ENCODE data around the gene ZNF276. TPM values are rescaled to one million over a fixed set of nuclear protein-coding genes. Genes with fewer than 3 reads are reported as not detected.

The ZNF276 gene
- polyA plus RNA-seq, 6 donors from 2014 or later: 0.22 to 32.6 (median 8.3) TPM

DNA sequence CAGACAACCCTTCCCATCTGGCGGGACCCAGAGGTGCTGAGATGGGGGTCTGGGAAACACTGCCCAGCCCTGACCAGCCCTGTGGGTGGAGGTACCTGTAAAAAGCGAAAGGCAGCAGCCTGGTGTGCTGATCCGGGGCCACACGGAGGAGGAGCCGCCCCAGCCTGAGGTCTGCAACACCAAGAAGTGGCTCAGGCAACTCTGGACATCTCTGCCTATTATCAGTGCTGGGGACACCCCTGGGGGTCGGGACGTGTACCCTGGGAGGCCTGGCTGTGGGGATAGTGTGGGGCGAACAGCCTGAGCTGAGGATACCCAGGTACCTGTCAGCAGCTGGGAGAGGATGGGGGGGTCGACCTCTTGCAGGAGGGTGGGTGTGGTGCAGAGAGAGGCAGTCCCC lies 18.0 kb downstream of the ZNF276 start:
- no peak for ATAC-seq (ENCODE audit: low read depth in 2 of 2)
- DNase-seq: no peak
- no peak overlapping the region for H3K4me3 Mint-ChIP-seq
- H3K27ac Mint-ChIP-seq: peak overlapping the region in 1 of 6 donors; percentile 84
- no peaks in the 10 kb centered on the region for H3K9me3 Mint-ChIP-seq
- no peaks in the 10 kb centered on the region for H3K36me3 Mint-ChIP-seq
- no peaks in the 10 kb centered on the region for H3K27me3 Mint-ChIP-seq
- H3K4me1 Mint-ChIP-seq: peaks cover 0 to 19% (median 10%) of the 10 kb centered on the region in 3 donors

DNA sequence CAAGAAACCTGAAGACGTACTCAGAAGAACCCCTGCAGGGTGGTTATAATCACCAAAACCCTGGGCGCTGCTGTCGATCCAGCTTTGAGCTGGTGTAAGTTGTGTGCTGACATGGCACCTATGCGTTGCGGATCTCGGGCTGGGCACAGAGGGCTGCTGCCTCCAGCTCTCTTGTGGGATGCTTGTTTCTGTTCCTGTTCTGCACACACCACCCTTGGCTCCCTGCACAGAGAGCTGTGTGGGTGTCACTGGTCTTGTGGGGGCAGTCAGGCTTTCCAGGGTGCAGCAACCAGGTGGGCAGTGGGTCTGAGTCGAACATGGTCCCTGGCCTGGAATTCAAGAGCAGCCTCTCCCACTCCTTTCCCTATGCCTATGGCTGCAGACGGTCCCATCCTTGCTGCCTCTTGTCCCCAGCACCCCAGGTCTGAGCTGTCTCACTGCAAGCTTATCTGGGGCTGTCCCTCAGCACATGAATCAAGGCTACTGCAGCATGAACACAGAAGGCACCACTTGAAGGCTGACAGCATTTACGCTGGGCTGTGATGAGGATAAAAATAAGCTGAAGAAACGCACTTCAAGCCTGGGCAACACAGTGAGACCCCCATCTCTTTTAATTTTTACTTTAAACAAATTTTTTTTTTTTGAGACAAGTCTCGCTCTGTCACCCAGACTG lies 20.1 kb downstream of the ZNF276 start:
- Mint-ChIP-seq H3K4me1 (peaks cover 0 to 18% (median 10%) of the 10 kb centered on the region in 3 donors), H3K27me3 (no peaks in the 10 kb centered on the region), H3K36me3 (no peaks in the 10 kb centered on the region), H3K4me3 (no peak overlapping the region), H3K9me3 (no peaks in the 10 kb centered on the region), H3K27ac (peak overlapping the region in 3 of 6 donors; percentile 8 to 39 (median 26))
- ATAC-seq (ENCODE audit: low read depth in 2 of 2) (peak in 1 of 2 donors; percentile 35), DNase-seq (no peak)

DNA sequence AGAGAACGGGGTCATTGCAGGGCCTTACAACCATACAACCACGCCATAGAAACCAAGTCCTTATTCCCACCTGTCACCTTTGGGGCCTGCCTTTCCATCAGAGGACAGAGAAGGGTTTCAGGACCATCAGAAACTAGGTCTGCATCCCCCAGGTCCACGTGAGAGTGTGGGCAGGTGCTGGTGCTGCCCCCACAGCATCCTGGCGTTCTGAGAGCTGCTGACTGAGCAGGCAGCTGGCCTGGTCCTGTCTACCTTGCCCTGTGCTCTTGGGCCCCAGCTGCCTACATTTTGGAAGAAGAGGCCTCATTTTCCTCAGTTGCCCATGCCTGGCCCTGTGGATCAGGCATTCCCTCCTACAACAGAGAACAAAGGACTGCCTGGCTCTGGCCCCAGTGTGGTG lies 21.6 kb downstream of the ZNF276 start:
- ATAC-seq (ENCODE audit: low read depth in 2 of 2): no peak
- H3K4me3 Mint-ChIP-seq: no peak overlapping the region
- H3K9me3 Mint-ChIP-seq: no peaks in the 10 kb centered on the region

DNA sequence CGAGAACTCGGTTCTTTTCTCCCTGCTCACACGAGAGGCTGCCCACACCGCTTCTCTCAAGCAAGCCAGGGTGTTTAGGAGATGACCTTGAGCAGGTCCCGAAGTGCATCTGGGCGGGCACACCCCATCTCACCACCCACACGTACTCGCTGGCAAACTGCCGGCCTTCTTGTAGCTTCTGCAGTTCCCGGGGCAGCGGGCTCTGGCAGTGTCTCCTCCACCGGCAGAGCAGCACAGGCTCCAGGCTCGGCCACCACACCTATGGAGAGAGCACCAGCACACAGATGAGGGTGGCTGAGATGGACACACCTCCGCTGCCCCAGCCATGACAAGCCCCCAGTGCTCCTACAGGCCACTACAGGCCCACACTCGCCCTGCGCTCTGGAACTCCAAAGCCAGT lies 23.5 kb downstream of the ZNF276 start:
- Mint-ChIP-seq H3K4me1 (peaks cover 3 to 11% (median 10%) of the 10 kb centered on the region in 3 donors), H3K27ac (peak overlapping the region in 1 of 6 donors; percentile 69), H3K4me3 (no peak overlapping the region), H3K36me3 (no peaks in the 10 kb centered on the region), H3K9me3 (no peaks in the 10 kb centered on the region), H3K27me3 (no peaks in the 10 kb centered on the region)
- DNase-seq: no peak
- no peak for ATAC-seq (ENCODE audit: low read depth in 2 of 2)

More for the DNA sequence above, 21.6 kb downstream of the ZNF276 start:
- peaks cover 0 to 5% (median 5%) of the 10 kb centered on the region in 3 donors for H3K4me1 Mint-ChIP-seq
- DNase-seq: no peak
- H3K36me3 Mint-ChIP-seq: no peaks in the 10 kb centered on the region
- H3K27me3 Mint-ChIP-seq: no peaks in the 10 kb centered on the region
- peak overlapping the region in 3 of 6 donors; percentile 34 to 82 (median 60) for H3K27ac Mint-ChIP-seq

- Mint-ChIP-seq H3K9me3 (no peaks in the 10 kb centered on the region), H3K36me3 (no peaks in the 10 kb centered on the region), H3K27ac (peak overlapping the region in 1 of 6 donors; percentile 26), H3K27me3 (no peaks in the 10 kb centered on the region), H3K4me3 (no peak overlapping the region), H3K4me1 (peaks cover 5 to 13% (median 9%) of the 10 kb centered on the region in 3 donors)
- DNase-seq: no peak
- ATAC-seq (ENCODE audit: low read depth in 2 of 2): no peak
These were observed 24.7 kb downstream of the ZNF276 start for GRCh38 chr16:89746043-89746442.

DNA sequence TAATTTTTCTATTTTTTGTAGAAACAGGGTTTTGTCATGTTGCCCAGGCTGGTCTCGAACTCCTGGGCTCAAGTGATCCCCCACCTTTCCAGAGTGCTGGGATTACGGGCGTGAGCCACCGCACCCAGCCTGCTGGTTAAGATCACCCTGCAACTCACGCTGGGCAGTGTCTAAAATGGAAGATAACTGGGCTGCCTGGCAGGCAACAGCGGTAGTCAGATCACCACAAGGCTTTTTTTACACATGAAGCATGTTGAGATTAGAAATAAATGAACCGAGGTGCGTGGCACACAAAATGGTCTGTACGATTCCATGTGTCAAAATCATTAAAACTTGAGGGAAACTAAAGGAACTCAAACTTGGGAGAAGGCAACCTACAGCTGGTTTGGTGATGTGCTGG lies 26.7 kb downstream of the ZNF276 start:
- DNase-seq (no peak), ATAC-seq (ENCODE audit: low read depth in 2 of 2) (no peak)
- no peaks in the 10 kb centered on the region for H3K27me3 Mint-ChIP-seq
- peak overlapping the region in 2 of 6 donors; percentile 11 to 29 for H3K27ac Mint-ChIP-seq
- no peaks in the 10 kb centered on the region for H3K9me3 Mint-ChIP-seq
- H3K4me3 Mint-ChIP-seq: no peak overlapping the region
- no peaks in the 10 kb centered on the region for H3K36me3 Mint-ChIP-seq
- peaks cover 5 to 12% (median 12%) of the 10 kb centered on the region in 3 donors for H3K4me1 Mint-ChIP-seq

DNA sequence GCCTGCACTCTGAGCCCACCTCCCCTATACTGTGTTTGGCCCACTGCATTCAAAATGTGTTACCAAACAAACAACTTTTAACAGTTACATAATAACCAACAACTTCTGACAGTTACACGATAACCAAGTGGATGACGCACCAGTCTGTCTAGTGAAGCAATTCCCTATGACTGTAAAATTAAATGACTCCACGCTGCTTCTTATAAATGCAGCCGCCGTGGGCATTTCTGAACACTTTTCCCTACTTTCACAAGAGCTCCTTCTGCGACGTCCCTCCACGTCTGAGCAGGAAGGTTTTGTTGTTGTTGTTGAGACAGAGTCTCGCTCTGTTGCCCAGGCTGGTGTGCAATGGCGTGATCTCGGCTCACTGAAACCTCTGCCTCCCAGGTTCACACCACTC lies 27.6 kb downstream of the ZNF276 start:
- DNase-seq: no peak
- no peaks in the 10 kb centered on the region for H3K36me3 Mint-ChIP-seq

DNA sequence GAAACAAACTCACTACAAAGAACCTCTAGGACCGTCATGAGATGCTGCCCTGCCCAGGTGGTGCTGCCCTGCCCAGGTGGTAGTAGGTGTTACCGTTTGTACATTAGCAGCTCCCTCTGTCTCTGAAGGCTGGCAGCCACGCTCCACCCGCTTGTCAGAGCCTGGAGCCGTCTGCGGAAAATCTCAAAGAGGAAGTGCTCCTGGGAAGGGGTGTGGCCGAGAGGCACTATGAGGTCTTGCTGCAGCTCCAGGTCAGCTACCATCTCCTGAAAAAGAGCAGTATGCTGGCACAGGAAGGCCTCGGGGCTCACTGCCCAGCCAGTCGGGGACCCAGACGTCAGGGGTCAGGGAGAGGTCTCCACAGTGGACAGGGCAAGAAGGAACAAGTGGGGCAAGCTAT lies 28.3 kb downstream of the ZNF276 start:
- Mint-ChIP-seq H3K9me3 (no peaks in the 10 kb centered on the region), H3K4me1 (peaks cover 10 to 21% (median 12%) of the 10 kb centered on the region in 3 donors), H3K36me3 (peaks cover 0 to 2% of the 10 kb centered on the region in 2 donors), H3K27me3 (no peaks in the 10 kb centered on the region), H3K27ac (peak overlapping the region in 2 of 6 donors; percentile 32 to 64), H3K4me3 (peak overlapping the region in 2 of 8 donors; percentile 4 to 73)
- DNase-seq: peak; percentile 12
- peak; percentile 32 to 67 for ATAC-seq (ENCODE audit: low read depth in 2 of 2)

More for the DNA sequence above, 27.6 kb downstream of the ZNF276 start:
- no peaks in the 10 kb centered on the region for H3K27me3 Mint-ChIP-seq
- no peak overlapping the region for H3K4me3 Mint-ChIP-seq
- peaks cover 9 to 17% (median 12%) of the 10 kb centered on the region in 3 donors for H3K4me1 Mint-ChIP-seq
- ATAC-seq (ENCODE audit: low read depth in 2 of 2): no peak
- H3K9me3 Mint-ChIP-seq: no peaks in the 10 kb centered on the region
- H3K27ac Mint-ChIP-seq: no peak overlapping the region

GRCh38 chr16:89759746-89760340 lies 38.5 kb downstream of the ZNF276 start:
- no peaks in the 10 kb centered on the region for H3K27me3 Mint-ChIP-seq
- H3K4me1 Mint-ChIP-seq: peaks cover 27 to 53% (median 46%) of the 10 kb centered on the region in 3 donors
- peak overlapping the region in 3 of 6 donors; percentile 33 to 94 (median 90) for H3K27ac Mint-ChIP-seq
- peak overlapping the region in 6 of 8 donors; percentile 19 to 89 (median 72) for H3K4me3 Mint-ChIP-seq
- H3K36me3 Mint-ChIP-seq: peaks cover 1 to 7% of the 10 kb centered on the region in 2 donors
- DNase-seq (no peak), ATAC-seq (ENCODE audit: low read depth in 2 of 2) (no peak)
- H3K9me3 Mint-ChIP-seq: no peaks in the 10 kb centered on the region

DNA sequence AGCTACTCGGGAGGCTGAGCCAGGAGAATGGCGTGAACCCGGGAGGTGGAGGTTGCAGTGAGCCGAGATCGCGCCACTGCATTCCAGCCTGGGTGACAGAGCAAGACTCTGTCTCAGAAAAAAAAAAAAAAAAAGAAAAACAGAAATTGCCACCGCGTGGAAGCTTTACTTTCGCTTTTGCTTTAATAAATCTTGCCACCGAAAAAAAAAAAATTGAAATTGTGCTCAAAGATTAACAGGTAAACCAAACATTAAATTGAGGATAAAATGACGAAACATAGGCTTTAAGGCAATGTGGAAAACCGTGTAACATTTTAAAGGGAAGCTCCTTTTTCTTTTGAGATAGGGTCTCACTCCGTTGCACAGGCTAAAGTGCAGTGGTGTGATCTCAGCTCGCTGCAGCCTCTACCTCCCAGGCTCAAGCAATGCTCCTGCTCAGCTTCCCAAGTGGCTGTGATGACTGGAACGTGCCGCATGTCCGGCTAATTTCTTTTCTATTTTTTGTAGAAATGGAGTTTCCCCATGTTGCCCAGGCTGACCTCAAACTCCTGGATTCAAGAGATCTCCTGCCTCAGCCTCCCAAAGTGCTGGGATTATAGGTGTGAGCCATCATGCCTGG lies 40.1 kb downstream of the ZNF276 start:
- Mint-ChIP-seq H3K36me3 (peaks cover 0 to 7% of the 10 kb centered on the region in 2 donors), H3K27me3 (no peaks in the 10 kb centered on the region), H3K27ac (peak overlapping the region; percentile 90 to 97 (median 93)), H3K4me1 (peaks cover 30 to 62% (median 47%) of the 10 kb centered on the region in 3 donors), H3K9me3 (no peaks in the 10 kb centered on the region), H3K4me3 (peak overlapping the region; percentile 78 to 94 (median 86))
- ATAC-seq (ENCODE audit: low read depth in 2 of 2) (no peak), DNase-seq (peak; percentile 12)

- Mint-ChIP-seq H3K9me3 (no peaks in the 10 kb centered on the region), H3K4me1 (peaks cover 30 to 60% (median 47%) of the 10 kb centered on the region in 3 donors), H3K4me3 (peak overlapping the region; percentile 86 to 100 (median 96)), H3K36me3 (peaks cover 0 to 7% of the 10 kb centered on the region in 2 donors), H3K27me3 (no peaks in the 10 kb centered on the region), H3K27ac (peak overlapping the region; percentile 81 to 98 (median 96))
- peak; percentile 72 for DNase-seq
- ATAC-seq (ENCODE audit: low read depth in 2 of 2): peak; percentile 95 to 96
These were observed 43.4 kb downstream of the ZNF276 start for GRCh38 chr16:89764711-89765201.

GRCh38 chr16:89765292-89765830 lies 44.0 kb downstream of the ZNF276 start:
- Mint-ChIP-seq H3K27ac (peak overlapping the region; percentile 81 to 98 (median 96)), H3K4me1 (peaks cover 27 to 55% (median 43%) of the 10 kb centered on the region in 3 donors), H3K27me3 (no peaks in the 10 kb centered on the region), H3K9me3 (no peaks in the 10 kb centered on the region), H3K4me3 (peak overlapping the region; percentile 86 to 100 (median 96)), H3K36me3 (peaks cover 0 to 6% of the 10 kb centered on the region in 2 donors)
- DNase-seq (no peak), ATAC-seq (ENCODE audit: low read depth in 2 of 2) (no peak)

- no peaks in the 10 kb centered on the region for H3K9me3 Mint-ChIP-seq
- no peaks in the 10 kb centered on the region for H3K36me3 Mint-ChIP-seq
- ATAC-seq (ENCODE audit: low read depth in 2 of 2): no peak
- H3K27ac Mint-ChIP-seq: no peak overlapping the region
- no peak for DNase-seq
- peaks cover 0 to 7% (median 2%) of the 10 kb centered on the region in 3 donors for H3K4me1 Mint-ChIP-seq
- H3K27me3 Mint-ChIP-seq: no peaks in the 10 kb centered on the region
- H3K4me3 Mint-ChIP-seq: no peak overlapping the region
These were observed 49.0 kb downstream of the ZNF276 start for GRCh38 chr16:89770367-89770766.
